ENCODE data around the gene ISL2.

Gene ISL2

GRCh38 chr15:76344893-76345582 lies 8.5 kb downstream of the ISL2 start:
- Mint-ChIP-seq H3K27me3 (peaks cover 41% of the 10 kb centered on the region), H3K4me3 (peak overlapping the region; percentile 82)

GRCh38 chr15:76345583-76345879 lies 9.0 kb downstream of the ISL2 start:
- Mint-ChIP-seq H3K36me3 (peaks cover 20% of the 10 kb centered on the region), H3K4me1 (ENCODE audit: low read depth) (peaks cover 25% of the 10 kb centered on the region), H3K27ac (no peak overlapping the region), H3K4me3 (peak overlapping the region; percentile 82), H3K9me3 (ENCODE audit: low read depth) (no peaks in the 10 kb centered on the region), H3K27me3 (peaks cover 38% of the 10 kb centered on the region)

More at GRCh38 chr15:76344893-76345582, 8.5 kb downstream of the ISL2 start:
- H3K36me3 Mint-ChIP-seq: peaks cover 16% of the 10 kb centered on the region
- peaks cover 28% of the 10 kb centered on the region for H3K4me1 Mint-ChIP-seq (ENCODE audit: low read depth)
- no peaks in the 10 kb centered on the region for H3K9me3 Mint-ChIP-seq (ENCODE audit: low read depth)
- H3K27ac Mint-ChIP-seq: no peak overlapping the region

- Mint-ChIP-seq H3K36me3 (peaks cover 22% of the 10 kb centered on the region), H3K9me3 (ENCODE audit: low read depth) (no peaks in the 10 kb centered on the region), H3K4me1 (ENCODE audit: low read depth) (peaks cover 21% of the 10 kb centered on the region), H3K27ac (no peak overlapping the region), H3K27me3 (peaks cover 38% of the 10 kb centered on the region), H3K4me3 (peak overlapping the region; percentile 82)
Measured at GRCh38 chr15:76345880-76346668, 9.5 kb downstream of the ISL2 start.

GRCh38 chr15:76346669-76347481 lies 10.3 kb downstream of the ISL2 start:
- peaks cover 15% of the 10 kb centered on the region for H3K4me1 Mint-ChIP-seq (ENCODE audit: low read depth)
- H3K9me3 Mint-ChIP-seq (ENCODE audit: low read depth): no peaks in the 10 kb centered on the region
- peak overlapping the region; percentile 67 for H3K4me3 Mint-ChIP-seq
- peaks cover 35% of the 10 kb centered on the region for H3K27me3 Mint-ChIP-seq
- no peak overlapping the region for H3K27ac Mint-ChIP-seq
- H3K36me3 Mint-ChIP-seq: peaks cover 24% of the 10 kb centered on the region

GRCh38 chr15:76347482-76348055 lies 11.0 kb downstream of the ISL2 start:
- H3K4me1 Mint-ChIP-seq (ENCODE audit: low read depth): peaks cover 11% of the 10 kb centered on the region
- H3K36me3 Mint-ChIP-seq: peaks cover 24% of the 10 kb centered on the region
- peaks cover 35% of the 10 kb centered on the region for H3K27me3 Mint-ChIP-seq
- no peaks in the 10 kb centered on the region for H3K9me3 Mint-ChIP-seq (ENCODE audit: low read depth)
- no peak overlapping the region for H3K27ac Mint-ChIP-seq
- peak overlapping the region; percentile 51 for H3K4me3 Mint-ChIP-seq

GRCh38 chr15:76349301-76350070 lies 12.9 kb downstream of the ISL2 start:
- no peaks in the 10 kb centered on the region for H3K9me3 Mint-ChIP-seq (ENCODE audit: low read depth)
- peaks cover 27% of the 10 kb centered on the region for H3K36me3 Mint-ChIP-seq
- H3K4me1 Mint-ChIP-seq (ENCODE audit: low read depth): peaks cover 11% of the 10 kb centered on the region
- H3K4me3 Mint-ChIP-seq: no peak overlapping the region
- no peak overlapping the region for H3K27ac Mint-ChIP-seq
- peaks cover 26% of the 10 kb centered on the region for H3K27me3 Mint-ChIP-seq

GRCh38 chr15:76353023-76353577 lies 16.5 kb downstream of the ISL2 start:
- no peaks in the 10 kb centered on the region for H3K4me1 Mint-ChIP-seq (ENCODE audit: low read depth)
- H3K4me3 Mint-ChIP-seq: no peak overlapping the region
- peaks cover 10% of the 10 kb centered on the region for H3K27me3 Mint-ChIP-seq

GRCh38 chr15:76353903-76354302 lies 17.3 kb downstream of the ISL2 start:
- Mint-ChIP-seq H3K27me3 (peaks cover 6% of the 10 kb centered on the region), H3K4me3 (no peak overlapping the region), H3K9me3 (ENCODE audit: low read depth) (no peaks in the 10 kb centered on the region), H3K27ac (no peak overlapping the region), H3K4me1 (ENCODE audit: low read depth) (no peaks in the 10 kb centered on the region), H3K36me3 (peaks cover 31% of the 10 kb centered on the region)

More at GRCh38 chr15:76353023-76353577, 16.5 kb downstream of the ISL2 start:
- H3K9me3 Mint-ChIP-seq (ENCODE audit: low read depth): no peaks in the 10 kb centered on the region
- no peak overlapping the region for H3K27ac Mint-ChIP-seq
- H3K36me3 Mint-ChIP-seq: peaks cover 36% of the 10 kb centered on the region

GRCh38 chr15:76354823-76355440 lies 18.4 kb downstream of the ISL2 start:
- Mint-ChIP-seq H3K27me3 (no peaks in the 10 kb centered on the region), H3K36me3 (peaks cover 28% of the 10 kb centered on the region), H3K27ac (no peak overlapping the region)

GRCh38 chr15:76358453-76358852 lies 21.9 kb downstream of the ISL2 start:
- H3K27me3 Mint-ChIP-seq: no peaks in the 10 kb centered on the region
- no peaks in the 10 kb centered on the region for H3K4me1 Mint-ChIP-seq (ENCODE audit: low read depth)
- no peak overlapping the region for H3K4me3 Mint-ChIP-seq
- peaks cover 31% of the 10 kb centered on the region for H3K36me3 Mint-ChIP-seq
- no peaks in the 10 kb centered on the region for H3K9me3 Mint-ChIP-seq (ENCODE audit: low read depth)
- no peak overlapping the region for H3K27ac Mint-ChIP-seq

More at GRCh38 chr15:76354823-76355440, 18.4 kb downstream of the ISL2 start:
- Mint-ChIP-seq H3K9me3 (ENCODE audit: low read depth) (no peaks in the 10 kb centered on the region), H3K4me1 (ENCODE audit: low read depth) (no peaks in the 10 kb centered on the region), H3K4me3 (no peak overlapping the region)

GRCh38 chr15:76359152-76359551 lies 22.6 kb downstream of the ISL2 start:
- Mint-ChIP-seq H3K4me1 (ENCODE audit: low read depth) (no peaks in the 10 kb centered on the region), H3K9me3 (ENCODE audit: low read depth) (no peaks in the 10 kb centered on the region), H3K27ac (no peak overlapping the region), H3K27me3 (no peaks in the 10 kb centered on the region), H3K36me3 (peaks cover 29% of the 10 kb centered on the region), H3K4me3 (no peak overlapping the region)

- Mint-ChIP-seq H3K4me3 (no peak overlapping the region), H3K27ac (no peak overlapping the region), H3K4me1 (ENCODE audit: low read depth) (no peaks in the 10 kb centered on the region), H3K9me3 (ENCODE audit: low read depth) (no peaks in the 10 kb centered on the region), H3K27me3 (no peaks in the 10 kb centered on the region), H3K36me3 (peaks cover 25% of the 10 kb centered on the region)
Measured at GRCh38 chr15:76360416-76360815, 23.8 kb downstream of the ISL2 start.

GRCh38 chr15:76363251-76363650 lies 26.7 kb downstream of the ISL2 start:
- H3K4me1 Mint-ChIP-seq (ENCODE audit: low read depth): no peaks in the 10 kb centered on the region
- H3K36me3 Mint-ChIP-seq: peaks cover 14% of the 10 kb centered on the region
- no peak overlapping the region for H3K4me3 Mint-ChIP-seq
- H3K27me3 Mint-ChIP-seq: no peaks in the 10 kb centered on the region
- no peaks in the 10 kb centered on the region for H3K9me3 Mint-ChIP-seq (ENCODE audit: low read depth)
- no peak overlapping the region for H3K27ac Mint-ChIP-seq

All from activated naive CD8-positive, alpha-beta T cell (primary cell).